ENCODE measurements around the gene ASTN2. TPM values are rescaled to one million over a fixed set of nuclear protein-coding genes. Genes with fewer than 3 reads are reported as not detected.

The ASTN2 gene
- total RNA-seq, 1 experiment from 2014 or later: 4.8 TPM

DNA sequence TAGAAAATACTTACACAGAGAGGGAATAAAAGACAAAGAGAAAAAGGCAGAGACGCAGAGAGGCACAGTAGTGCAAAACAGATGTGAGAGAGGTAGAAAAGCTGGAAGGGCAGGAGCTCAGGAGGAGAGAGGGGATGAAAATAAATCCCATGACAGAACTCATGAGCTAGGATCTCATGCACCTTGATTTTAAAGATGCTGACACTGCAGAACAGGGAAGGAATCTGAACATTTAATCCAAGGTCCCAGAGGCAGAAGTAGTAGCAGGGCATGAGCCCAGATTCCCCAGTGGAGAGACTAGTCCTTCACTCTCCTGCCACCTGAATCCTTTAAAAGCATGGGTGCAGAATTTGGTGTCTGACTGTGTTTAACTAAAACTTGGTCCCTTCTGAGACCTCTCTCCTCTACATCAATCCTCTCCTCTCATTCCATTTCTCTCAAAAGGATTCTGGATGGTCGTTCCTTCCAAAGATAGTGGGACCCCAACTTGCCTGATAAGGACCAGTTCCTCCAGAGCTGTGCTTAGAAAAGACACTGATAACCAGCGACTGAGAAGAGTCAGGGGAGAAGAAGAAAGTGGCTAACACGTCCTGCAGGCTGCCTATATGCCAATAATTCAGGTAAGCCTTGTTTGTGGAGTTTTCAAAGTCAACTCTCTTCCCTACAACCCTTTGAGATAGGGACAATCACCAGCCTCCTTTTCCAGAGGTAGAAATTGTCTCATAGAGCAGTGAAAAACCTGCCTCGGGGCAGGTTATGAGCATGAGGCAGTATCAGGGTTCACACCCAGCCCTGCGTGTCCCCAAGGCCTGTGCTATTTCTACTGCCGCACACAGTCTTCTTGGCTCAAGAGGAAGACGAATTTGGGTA is 931.0 kb downstream of the ASTN2 start:
- H4K20me1 ChIP-seq (ENCODE audit: insufficient read depth): no peaks in the 10 kb centered on the region

More for the DNA sequence above, 931.0 kb downstream of the ASTN2 start:
- Histone ChIP-seq H3K9me2 (ENCODE audit: insufficient read depth) (no peaks in the 10 kb centered on the region), H3K9ac (ENCODE audit: low read length) (no peak overlapping the region), H3K9me3 (ENCODE audit: control insufficient read depth in 1 of 2, insufficient read depth in 1 of 2, low read depth in 1 of 2, low read length in 2 of 2) (no peaks in the 10 kb centered on the region), H3K4me3 (replicated peaks in 1 of 2; ENCODE audit: low read depth in 1 of 2, low read length in 2 of 2) (no peak overlapping the region), H3K27me3 (ENCODE audit: insufficient read depth, low read length) (no peaks in the 10 kb centered on the region), H3K27ac (ENCODE audit: low read depth, low read length) (no peak overlapping the region), H3K36me3 (ENCODE audit: control insufficient read depth in 1 of 2, insufficient read depth in 2 of 2, low read length in 2 of 2) (no peaks in the 10 kb centered on the region), H3K79me2 (ENCODE audit: insufficient read depth, low read length) (no peaks in the 10 kb centered on the region), H3K4me1 (ENCODE audit: control insufficient read depth in 1 of 2, insufficient read depth in 2 of 2, low read length in 2 of 2) (no peaks in the 10 kb centered on the region), H3K4me2 (ENCODE audit: low read length) (no peak overlapping the region), H2AFZ (ENCODE audit: low read depth, low read length, poor library complexity, severe bottlenecking) (no peak overlapping the region)
- ChIA-PET RAD21 (ENCODE audit: low non-redundant PET in 1 of 2, low total read pairs in 2 of 2, uncharacterized antibody in 2 of 2, unreplicated experiment in 2 of 2) (no interaction called here), POLR2A (no interaction called here), CTCF (interaction anchor here (1.2 kb wide), 1 partner anchor 11 kb away, joined by 3 read pairs; no protein-coding TSS in a partner anchor)
- BruUV-seq (replicated peaks): no TSS peak
- DNase-seq (ENCODE audit: low read depth, low spot score) (no peak), ATAC-seq (no peak)
- intact Hi-C loops (cut with micrococcal nuclease): no loop called here
- TF ChIP-seq, protein P1, sequence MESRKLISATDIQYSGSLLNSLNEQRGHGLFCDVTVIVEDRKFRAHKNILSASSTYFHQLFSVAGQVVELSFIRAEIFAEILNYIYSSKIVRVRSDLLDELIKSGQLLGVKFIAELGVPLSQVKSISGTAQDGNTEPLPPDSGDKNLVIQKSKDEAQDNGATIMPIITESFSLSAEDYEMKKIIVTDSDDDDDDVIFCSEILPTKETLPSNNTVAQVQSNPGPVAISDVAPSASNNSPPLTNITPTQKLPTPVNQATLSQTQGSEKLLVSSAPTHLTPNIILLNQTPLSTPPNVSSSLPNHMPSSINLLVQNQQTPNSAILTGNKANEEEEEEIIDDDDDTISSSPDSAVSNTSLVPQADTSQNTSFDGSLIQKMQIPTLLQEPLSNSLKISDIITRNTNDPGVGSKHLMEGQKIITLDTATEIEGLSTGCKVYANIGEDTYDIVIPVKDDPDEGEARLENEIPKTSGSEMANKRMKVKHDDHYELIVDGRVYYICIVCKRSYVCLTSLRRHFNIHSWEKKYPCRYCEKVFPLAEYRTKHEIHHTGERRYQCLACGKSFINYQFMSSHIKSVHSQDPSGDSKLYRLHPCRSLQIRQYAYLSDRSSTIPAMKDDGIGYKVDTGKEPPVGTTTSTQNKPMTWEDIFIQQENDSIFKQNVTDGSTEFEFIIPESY (IDR thresholded peaks at IDR 0.05; ENCODE audit: extremely low read depth, insufficient replicate concordance, low read length): no peak
- TF ChIP-seq POLR2AphosphoS5 (IDR thresholded peaks at IDR 0.05; ENCODE audit: low read depth, low read length): no peak
- TF ChIP-seq JUND (IDR thresholded peaks at IDR 0.05): no peak
- TF ChIP-seq FOSL1 (IDR thresholded peaks at IDR 0.05; ENCODE audit: low read depth): no peak
- no peak for TF ChIP-seq SIN3A (IDR thresholded peaks at IDR 0.05; ENCODE audit: low read depth)
- no peak for TF ChIP-seq CBX3 (IDR thresholded peaks at IDR 0.05; ENCODE audit: low read depth)
- no peak for TF ChIP-seq POLR2A (IDR thresholded peaks at IDR 0.05; ENCODE audit: borderline replicate concordance, extremely low read depth, insufficient read depth, insufficient read length)
- TF ChIP-seq ZNF274 (IDR thresholded peaks at IDR 0.05; ENCODE audit: low read depth, low read length): no peak
- TF ChIP-seq, protein P2, sequence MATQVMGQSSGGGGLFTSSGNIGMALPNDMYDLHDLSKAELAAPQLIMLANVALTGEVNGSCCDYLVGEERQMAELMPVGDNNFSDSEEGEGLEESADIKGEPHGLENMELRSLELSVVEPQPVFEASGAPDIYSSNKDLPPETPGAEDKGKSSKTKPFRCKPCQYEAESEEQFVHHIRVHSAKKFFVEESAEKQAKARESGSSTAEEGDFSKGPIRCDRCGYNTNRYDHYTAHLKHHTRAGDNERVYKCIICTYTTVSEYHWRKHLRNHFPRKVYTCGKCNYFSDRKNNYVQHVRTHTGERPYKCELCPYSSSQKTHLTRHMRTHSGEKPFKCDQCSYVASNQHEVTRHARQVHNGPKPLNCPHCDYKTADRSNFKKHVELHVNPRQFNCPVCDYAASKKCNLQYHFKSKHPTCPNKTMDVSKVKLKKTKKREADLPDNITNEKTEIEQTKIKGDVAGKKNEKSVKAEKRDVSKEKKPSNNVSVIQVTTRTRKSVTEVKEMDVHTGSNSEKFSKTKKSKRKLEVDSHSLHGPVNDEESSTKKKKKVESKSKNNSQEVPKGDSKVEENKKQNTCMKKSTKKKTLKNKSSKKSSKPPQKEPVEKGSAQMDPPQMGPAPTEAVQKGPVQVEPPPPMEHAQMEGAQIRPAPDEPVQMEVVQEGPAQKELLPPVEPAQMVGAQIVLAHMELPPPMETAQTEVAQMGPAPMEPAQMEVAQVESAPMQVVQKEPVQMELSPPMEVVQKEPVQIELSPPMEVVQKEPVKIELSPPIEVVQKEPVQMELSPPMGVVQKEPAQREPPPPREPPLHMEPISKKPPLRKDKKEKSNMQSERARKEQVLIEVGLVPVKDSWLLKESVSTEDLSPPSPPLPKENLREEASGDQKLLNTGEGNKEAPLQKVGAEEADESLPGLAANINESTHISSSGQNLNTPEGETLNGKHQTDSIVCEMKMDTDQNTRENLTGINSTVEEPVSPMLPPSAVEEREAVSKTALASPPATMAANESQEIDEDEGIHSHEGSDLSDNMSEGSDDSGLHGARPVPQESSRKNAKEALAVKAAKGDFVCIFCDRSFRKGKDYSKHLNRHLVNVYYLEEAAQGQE (IDR thresholded peaks at IDR 0.05; ENCODE audit: low read depth): no peak
- no peak for TF ChIP-seq EGR1 (IDR thresholded peaks at IDR 0.05; ENCODE audit: low read depth)
- TF ChIP-seq, protein P3, sequence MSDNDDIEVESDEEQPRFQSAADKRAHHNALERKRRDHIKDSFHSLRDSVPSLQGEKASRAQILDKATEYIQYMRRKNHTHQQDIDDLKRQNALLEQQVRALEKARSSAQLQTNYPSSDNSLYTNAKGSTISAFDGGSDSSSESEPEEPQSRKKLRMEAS (IDR thresholded peaks at IDR 0.05): no peak
- no peak for TF ChIP-seq YY1 (IDR thresholded peaks at IDR 0.05; ENCODE audit: extremely low read depth, insufficient replicate concordance, low read depth, low read length)
- TF ChIP-seq EZH2phosphoT487 (IDR thresholded peaks at IDR 0.05; ENCODE audit: borderline replicate concordance): no peak
- no peak for TF ChIP-seq TCF7L2 (IDR thresholded peaks at IDR 0.05; ENCODE audit: borderline replicate concordance, extremely low read depth, insufficient read depth, insufficient read length)
- no peak for TF ChIP-seq ZFX (IDR thresholded peaks at IDR 0.05)
- TF ChIP-seq RAD21 (IDR thresholded peaks at IDR 0.05; ENCODE audit: low read depth): no peak
- TF ChIP-seq, protein P4, sequence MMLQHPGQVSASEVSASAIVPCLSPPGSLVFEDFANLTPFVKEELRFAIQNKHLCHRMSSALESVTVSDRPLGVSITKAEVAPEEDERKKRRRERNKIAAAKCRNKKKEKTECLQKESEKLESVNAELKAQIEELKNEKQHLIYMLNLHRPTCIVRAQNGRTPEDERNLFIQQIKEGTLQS (IDR thresholded peaks at IDR 0.05): no peak
- TF ChIP-seq, protein P5, sequence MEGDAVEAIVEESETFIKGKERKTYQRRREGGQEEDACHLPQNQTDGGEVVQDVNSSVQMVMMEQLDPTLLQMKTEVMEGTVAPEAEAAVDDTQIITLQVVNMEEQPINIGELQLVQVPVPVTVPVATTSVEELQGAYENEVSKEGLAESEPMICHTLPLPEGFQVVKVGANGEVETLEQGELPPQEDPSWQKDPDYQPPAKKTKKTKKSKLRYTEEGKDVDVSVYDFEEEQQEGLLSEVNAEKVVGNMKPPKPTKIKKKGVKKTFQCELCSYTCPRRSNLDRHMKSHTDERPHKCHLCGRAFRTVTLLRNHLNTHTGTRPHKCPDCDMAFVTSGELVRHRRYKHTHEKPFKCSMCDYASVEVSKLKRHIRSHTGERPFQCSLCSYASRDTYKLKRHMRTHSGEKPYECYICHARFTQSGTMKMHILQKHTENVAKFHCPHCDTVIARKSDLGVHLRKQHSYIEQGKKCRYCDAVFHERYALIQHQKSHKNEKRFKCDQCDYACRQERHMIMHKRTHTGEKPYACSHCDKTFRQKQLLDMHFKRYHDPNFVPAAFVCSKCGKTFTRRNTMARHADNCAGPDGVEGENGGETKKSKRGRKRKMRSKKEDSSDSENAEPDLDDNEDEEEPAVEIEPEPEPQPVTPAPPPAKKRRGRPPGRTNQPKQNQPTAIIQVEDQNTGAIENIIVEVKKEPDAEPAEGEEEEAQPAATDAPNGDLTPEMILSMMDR (IDR thresholded peaks at IDR 0.05 in 2 of 3, conservative IDR thresholded peaks at IDR 0.05 in 1 of 3; ENCODE audit: borderline replicate concordance in 1 of 3, insufficient read depth in 1 of 3, low read depth in 2 of 3, low read length in 2 of 3): no peak
- TF ChIP-seq EZH2 (IDR thresholded peaks at IDR 0.05): no peak
